ENCODE results near the gene CD22. TPM values are rescaled to one million over a fixed set of nuclear protein-coding genes. Genes with fewer than 3 reads are reported as not detected.

CD22 gene
- polyA plus RNA-seq, 3 donors: 0.67 to 2.1 (median 0.88) TPM

DNA sequence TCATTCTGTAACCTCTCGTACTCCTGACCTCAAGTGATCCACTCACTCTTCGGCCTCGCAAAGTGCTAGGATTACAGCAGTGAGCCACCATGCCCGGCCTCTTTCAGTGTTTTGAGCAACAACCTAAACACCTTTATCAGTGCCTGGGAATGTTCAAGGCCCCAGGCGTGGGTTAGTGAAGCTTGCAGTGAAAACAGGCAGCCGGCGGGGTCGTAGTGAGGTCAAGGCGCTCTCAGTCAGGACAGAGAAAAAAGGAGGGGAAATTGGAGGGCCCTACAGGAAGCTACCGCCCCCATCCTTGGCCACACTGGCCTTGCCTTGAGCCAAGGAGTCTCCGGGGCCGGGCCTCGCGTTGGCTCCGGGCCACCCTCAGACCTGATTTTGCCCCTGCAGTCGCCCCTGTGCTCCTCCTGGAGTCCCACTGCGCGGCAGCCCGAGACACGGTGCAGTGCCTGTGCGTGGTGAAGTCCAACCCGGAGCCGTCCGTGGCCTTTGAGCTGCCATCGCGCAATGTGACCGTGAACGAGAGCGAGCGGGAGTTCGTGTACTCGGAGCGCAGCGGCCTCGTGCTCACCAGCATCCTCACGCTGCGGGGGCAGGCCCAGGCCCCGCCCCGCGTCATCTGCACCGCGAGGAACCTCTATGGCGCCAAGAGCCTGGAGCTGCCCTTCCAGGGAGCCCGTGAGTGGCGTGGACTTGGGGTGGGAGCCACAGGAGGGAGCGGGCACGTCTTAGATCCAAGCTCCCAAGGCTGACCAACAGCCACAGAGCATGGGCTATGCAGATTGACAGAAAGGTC, 19.3 kb upstream of the CD22 start:
- no peak overlapping the region for H3K27ac ChIP-seq (ENCODE audit: low read depth, low read length)

DNA sequence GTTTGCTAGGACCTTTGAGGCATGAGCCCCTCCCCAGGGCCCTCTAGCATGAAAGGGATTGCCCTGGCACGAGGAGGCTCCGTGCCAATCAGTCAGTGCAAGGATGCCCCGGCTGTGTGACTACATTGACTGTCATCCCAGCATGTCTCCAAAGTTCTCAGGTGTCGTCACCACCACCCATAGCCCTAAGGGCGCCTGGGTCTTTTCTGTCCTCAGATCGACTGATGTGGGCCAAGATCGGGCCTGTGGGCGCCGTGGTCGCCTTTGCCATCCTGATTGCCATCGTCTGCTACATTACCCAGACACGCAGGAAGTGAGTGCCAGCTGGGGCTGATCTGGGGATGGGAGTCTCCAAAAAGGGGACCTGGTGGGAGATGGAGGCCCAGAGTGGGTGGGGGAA, 18.7 kb upstream of the CD22 start:
- 78 to 88% (median 80%) methylated on average over 12 of the region's 12 CpGs for WGBS, 3 donors
- no peak overlapping the region for H3K27ac ChIP-seq (ENCODE audit: low read depth, low read length)

More for the DNA sequence above, 19.3 kb upstream of the CD22 start:
- WGBS, 3 donors: 54 to 67% (median 66%) methylated on average over 46 to 47 of the region's 47 CpGs

DNA sequence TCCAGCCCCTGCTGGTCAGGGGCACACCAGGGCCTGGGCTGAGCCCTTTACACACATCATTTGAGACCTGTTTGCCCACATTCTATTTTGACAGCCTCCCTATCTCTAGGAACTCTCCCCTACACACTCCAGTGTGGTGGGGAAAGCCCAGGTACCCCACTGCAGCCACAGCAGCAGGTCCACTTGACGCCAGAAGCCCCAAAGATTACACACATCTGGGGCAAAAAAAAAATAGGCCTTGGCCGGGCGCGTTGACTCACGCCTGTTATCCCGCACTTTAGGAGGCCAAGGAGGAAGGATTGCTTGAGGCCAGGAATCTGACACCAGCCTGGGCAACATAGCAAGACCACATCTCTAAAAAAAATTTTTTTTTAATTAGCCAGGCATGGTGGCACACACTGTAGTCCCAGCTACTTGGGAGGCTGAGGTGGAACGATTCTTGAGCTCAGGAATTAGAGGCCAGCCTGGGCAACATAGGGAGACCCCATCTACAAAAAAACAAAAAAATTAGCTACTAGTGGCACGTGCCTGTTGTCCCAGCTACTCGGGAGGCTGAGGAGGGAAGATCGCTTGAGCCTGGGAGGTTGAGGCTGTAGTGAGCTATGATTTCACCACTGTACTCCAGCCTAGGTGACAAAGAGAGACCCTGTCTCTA, 18.0 kb upstream of the CD22 start:
- H3K27ac ChIP-seq (ENCODE audit: low read depth, low read length): no peak overlapping the region
- whole genome bisulfite sequencing, 3 donors: 95 to 97% (median 96%) methylated on average over 10 of the region's 10 CpGs

DNA sequence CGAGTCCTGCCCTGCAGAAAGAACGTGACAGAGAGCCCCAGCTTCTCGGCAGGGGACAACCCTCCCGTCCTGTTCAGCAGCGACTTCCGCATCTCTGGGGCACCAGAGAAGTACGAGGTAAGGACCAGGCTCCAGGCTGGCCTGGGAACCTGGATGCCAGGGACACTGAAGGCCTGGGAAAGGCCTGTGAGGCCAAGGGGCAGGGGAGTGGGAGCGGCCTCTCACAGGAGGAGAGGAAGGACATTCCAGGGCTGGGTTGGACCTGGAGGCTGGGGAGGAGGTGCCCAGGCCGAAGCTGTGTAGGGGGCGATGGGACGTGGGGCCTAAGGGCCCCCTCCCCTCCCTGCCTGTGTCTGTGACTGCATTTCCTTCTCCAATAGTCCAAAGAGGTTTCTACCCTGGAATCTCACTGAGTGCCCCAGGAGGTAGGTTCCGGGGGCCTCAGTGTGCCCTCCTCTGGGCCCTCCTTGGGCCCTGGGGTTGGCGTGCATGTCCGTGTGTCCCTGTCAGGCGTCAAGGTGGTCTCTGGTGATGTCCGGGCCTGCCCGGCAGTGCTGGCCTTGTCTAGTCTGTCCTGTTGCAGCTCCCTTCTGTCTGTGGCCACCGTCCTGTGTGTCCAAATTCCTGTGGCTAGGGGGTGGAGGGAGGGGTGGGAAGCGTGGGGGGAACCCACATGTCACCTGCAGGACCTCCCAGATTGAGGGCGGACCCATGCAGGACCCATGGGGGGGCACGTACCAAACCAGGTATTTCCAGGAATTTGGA, 16.9 kb upstream of the CD22 start:
- WGBS, 3 donors: 81 to 90% (median 89%) methylated on average over 16 to 21 of the region's 21 CpGs
- H3K27ac ChIP-seq (ENCODE audit: low read depth, low read length): no peak overlapping the region

DNA sequence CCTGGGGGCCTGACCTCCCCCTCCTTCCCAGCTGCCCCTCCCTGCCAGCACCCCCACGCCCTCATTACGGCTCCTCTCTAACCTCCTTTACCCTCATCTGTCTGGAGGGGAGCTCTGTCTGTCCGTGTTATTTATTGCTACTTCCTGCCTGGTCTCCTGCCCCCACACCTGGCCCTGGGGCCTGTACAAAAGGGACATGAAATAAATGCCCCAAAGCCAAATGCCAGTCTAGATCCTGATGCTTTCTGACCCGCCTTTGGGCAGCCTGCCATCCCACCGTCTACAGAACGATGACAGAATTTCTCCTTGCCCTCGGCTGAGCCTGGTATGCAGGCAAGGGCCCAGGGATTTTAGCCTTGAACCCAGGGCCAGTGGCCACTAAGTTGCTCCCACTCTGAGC, 15.4 kb upstream of the CD22 start:
- H3K27ac ChIP-seq (ENCODE audit: low read depth, low read length): no peak overlapping the region
- WGBS, 3 donors: 38 to 45% (median 41%) methylated on average over 7 of the region's 7 CpGs

DNA sequence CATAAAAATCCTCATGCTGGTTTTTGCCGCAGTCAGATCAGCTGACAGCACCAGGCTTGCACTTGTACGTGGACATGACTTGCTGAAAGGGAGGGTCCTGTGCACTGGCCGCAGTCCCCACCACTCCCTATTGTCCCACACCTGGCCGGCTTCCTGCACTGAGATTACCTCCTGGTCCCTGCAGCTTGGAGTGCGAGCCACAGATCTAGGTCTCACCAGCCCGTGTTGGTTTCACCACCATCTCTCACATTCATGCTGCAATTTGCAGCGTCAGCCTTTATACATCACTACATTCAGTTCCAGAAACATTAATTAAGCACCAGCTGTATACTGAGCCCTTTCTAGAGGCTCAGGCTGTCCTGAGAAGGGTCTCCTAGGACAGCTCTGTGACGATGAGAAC, 15.0 kb upstream of the CD22 start:
- WGBS, 3 donors: 87 to 96% (median 89%) methylated on average over 8 of the region's 8 CpGs
- H3K27ac ChIP-seq (ENCODE audit: low read depth, low read length): no peak overlapping the region

DNA sequence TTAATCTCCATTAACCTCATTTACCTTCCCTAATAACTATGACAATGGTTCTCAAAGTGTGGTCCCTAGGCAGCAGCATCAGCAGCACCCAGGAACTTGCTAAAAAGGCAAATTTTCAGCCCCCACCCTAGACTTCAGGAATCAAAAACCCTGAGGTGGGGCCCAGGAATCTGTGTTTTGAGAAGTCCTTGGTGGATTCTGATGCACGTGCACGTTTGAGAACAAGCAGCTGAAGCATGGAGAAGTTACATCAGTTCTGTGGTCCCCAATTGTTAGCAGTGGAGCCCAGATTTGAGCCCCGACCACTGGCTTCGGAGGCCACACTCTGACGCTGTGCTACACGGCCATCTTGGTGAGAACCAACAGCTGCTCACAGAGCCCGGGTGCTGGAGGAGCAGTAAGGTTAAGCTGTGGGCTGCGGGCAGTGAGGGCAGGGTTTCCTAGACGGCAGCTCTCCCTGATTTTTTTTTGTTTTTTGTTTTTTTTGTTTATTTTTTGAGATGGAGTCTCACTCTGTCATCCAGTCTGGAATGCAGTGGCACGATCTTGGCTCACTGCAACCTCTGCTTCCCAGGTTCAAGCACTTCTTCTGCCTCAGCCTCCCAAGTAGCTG, 14.0 kb upstream of the CD22 start:
- 80 to 89% (median 82%) methylated on average over 10 of the region's 10 CpGs for WGBS, 3 donors

DNA sequence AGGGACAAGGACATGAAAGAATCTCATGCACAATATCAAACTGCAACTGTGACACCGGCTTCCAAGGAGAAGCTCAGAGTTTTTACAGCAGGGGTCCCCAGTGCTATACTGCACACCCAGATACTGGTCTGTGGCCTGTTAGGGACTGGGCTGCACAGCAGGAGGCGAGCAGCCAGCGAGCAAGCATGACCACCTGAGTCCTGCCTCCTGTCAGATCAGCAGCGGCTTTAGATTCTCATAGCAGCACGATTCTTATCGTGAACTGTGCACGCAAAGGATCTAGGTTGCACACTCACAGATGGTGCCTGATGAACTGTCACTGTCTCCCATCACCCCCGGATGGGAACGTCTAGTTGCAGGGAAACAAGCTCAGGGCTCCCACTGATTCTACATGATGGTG, 13.1 kb upstream of the CD22 start:
- no peak overlapping the region for H3K27ac ChIP-seq (ENCODE audit: low read depth, low read length)
- 81 to 86% (median 85%) methylated on average over 9 of the region's 9 CpGs for WGBS, 3 donors

More for the DNA sequence above, 14.0 kb upstream of the CD22 start:
- no peak overlapping the region for H3K27ac ChIP-seq (ENCODE audit: low read depth, low read length)

DNA sequence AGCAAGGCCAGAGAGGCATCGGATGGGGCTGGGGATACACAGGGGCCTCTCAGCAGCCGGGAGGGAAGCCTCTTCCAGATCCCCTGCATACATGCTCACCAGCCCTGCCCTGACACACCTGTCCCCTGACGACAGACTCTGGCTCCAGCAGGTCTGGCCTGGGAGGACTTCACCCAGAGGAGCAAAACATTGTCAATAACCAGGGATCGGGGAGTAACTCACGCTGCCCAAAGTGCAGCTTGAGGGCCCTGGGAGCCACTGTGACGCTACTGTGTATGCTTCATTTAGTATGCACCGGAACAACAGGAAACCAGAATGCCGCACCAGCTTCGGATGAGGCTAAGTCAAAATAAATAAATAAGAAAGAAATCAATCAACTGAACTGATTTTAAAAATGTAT, 12.4 kb upstream of the CD22 start:
- no peak overlapping the region for H3K27ac ChIP-seq (ENCODE audit: low read depth, low read length)
- WGBS, 3 donors: 81 to 92% (median 86%) methylated on average over 9 of the region's 9 CpGs

DNA sequence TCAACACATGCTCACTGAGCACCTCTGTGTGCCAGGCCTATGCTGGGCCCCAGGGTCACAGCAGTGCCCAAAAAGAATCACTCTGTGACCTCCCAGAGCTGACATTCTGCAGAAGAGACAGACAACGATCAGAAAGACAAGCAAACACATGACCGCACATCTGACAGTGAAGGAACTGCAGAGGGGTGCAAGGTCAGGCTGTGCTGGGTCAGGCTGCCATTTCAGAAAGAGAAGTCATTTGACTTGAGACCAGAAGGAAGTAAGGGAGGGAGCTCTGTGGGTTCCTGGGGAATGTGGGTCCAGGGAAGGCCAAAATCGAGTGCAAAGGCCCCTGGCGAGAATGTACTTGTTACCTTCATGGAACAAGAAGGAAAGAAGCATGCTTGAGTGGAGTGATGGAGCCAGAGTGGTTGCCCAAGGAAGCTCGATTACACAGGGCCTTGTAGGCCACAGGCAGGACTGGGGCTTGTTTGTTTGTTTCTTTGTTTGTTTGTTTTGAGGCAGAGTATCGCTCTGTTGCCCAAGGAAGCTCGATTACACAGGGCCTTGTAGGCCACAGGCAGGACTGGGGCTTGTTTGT, 11.4 kb upstream of the CD22 start:
- no peak overlapping the region for H3K27ac ChIP-seq (ENCODE audit: low read depth, low read length)
- 63 to 75% (median 72%) methylated on average over 7 of the region's 7 CpGs for WGBS, 3 donors

DNA sequence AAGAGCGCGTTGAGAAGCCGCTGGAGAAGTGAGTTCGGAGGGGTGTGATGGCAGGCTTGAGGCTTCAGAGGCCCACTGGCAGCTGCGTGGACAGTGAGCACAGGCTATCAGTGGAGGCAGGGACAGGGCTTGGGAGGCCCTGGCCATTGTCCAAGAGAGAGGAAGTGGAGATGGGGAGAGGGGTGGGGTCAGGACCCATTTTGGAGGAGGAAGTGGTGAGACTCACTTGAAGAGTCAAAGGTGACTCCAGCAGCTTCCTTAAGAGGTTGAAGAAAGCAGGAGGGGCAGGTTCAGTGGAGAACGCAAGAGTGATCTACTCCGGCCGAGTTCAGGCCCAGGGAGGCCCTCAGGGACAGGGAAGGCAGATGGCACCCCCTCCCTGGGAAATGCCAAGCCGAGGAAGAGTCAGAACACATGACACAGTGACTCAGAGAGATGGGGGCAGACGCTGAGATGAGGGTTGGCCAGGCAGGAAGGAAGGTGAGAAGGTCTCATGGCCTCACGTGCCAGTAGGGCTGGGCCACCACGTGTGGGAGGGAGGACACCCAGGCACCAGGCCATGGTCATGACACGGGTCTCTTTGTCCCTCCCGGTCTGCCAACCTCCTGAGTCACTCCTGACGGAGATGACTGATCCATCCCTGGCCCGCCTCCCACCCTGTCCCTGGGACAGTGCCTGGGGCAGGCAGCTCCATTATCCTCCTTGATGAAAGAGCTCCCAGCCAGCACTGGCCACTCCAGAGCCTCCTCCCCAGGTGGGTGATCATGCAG, 10.1 kb upstream of the CD22 start:
- no peak overlapping the region for H3K27ac ChIP-seq (ENCODE audit: low read depth, low read length)

DNA sequence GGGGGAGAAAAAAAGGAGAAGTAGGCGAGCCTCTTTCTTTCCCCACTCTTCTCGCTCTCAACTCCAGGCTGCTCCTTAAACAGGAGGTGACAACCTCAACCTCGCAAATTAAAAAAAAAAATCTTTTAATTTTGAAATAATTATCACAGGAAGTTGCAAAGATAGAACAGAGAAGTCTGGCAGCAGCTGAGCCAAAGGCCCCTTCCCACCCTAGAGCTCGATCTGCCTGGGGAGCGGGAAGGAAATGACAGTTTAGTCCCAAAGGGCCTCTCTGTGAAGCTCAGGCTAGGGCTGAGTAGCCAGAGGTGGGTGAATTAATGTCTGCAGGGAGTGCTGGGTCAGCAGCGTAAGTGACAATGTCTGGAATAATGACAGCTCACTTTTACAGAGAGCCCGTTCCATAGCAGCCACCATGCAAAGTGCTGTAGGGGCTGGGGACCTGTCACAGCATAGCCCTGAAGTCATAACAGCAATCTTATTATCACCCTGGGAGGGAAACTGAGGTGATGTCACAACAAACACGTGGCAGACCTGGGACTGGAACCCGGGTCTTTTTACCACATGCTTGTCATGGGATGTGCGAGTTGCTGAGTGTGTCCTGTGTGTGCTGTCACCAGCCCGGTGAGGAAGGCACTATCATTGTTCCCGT, 8.8 kb upstream of the CD22 start:
- 40 to 75% (median 42%) methylated on average over 12 of the region's 12 CpGs for WGBS, 3 donors
- H3K27ac ChIP-seq (ENCODE audit: low read depth, low read length): no peak overlapping the region

More for the DNA sequence above, 10.1 kb upstream of the CD22 start:
- 49 to 78% (median 54%) methylated on average over 16 of the region's 16 CpGs for WGBS, 3 donors

DNA sequence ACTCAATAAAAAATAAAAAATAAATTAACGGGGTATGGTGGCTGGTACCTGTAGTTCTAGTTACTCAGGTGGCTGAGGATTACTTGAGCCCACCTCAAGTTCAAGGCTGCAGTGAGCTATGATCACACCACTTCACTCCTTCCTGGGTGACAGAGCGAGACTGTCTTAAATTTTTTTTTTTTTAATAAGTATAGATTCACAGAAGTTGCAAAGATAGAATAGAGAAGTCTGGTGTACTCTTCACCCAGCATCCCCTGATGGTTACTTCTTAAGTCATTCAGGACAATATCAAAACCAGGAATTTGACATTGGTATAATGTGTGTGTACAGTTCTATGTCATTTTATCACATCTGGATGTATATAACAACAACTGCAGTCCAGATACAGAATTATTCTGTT, 7.7 kb upstream of the CD22 start:
- no peak overlapping the region for H3K27ac ChIP-seq (ENCODE audit: low read depth, low read length)
- WGBS, 3 donors: 88 to 96% (median 93%) methylated on average over 2 of the region's 2 CpGs

DNA sequence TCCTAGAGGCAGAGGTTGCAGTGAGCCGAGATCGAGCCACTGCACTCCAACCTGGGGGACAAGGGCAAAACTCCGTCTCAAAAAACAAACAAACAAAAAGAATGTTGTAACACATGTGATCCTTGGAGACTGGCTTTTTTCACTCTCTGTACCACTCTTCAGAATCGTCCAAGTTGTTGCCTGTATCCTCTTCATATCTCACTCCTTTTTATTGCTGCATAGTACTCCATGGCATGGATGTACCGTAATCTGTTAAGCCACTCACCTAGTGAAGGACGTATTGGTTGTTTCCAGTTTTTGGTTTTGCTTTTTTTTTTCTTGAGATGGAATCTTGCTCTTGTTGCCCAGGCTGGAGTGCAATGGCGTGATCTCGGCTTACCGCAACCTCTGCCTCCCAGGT, 7.0 kb upstream of the CD22 start:
- 93 to 96% (median 96%) methylated on average over 9 of the region's 9 CpGs for WGBS, 3 donors

DNA sequence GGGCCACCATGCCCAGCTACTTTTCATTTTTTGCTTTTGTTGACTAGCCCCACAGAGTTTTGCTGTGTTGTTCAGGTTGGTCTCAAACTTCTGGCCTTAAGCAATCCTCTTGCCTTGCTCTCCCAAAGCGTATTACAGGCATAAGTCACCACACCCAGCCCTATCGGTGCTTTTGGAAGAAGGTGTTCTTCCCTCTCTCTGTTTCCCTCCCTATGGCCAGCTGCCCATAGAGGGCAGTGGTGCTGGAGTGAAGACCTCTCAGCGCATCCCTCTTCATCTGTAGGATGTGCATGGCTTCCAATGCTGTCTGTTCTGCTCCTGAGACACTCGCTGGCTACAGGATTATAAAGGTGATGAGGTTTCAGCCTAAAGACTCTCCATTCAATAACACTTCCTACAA, 1.3 kb upstream of the CD22 start:
- 74 to 79% (median 79%) methylated on average over 4 of the region's 4 CpGs for WGBS, 3 donors
- no peak overlapping the region for H3K27ac ChIP-seq (ENCODE audit: low read depth, low read length)

More for the DNA sequence above, 7.0 kb upstream of the CD22 start:
- H3K27ac ChIP-seq (ENCODE audit: low read depth, low read length): no peak overlapping the region

DNA sequence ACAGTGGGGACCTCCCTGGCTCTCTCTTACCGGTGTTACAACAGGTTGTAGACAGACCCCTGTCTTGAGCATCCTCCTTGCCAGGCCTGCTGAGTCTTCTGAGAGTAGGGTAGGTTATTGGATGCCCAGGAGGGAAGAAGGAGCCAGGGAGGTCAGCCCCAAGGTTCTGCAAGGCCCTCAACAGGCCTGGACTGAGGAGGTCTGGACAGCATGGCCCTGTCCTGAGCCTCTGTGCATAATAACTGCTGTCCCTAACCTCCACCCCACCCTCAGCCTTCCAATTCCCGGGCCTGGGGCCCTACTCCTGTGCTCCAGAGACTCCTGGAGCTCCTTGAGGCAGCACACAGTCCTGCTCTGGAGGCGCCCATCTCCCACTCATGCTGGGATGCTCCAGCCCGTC, 336 bp downstream of the CD22 start:
- H3K27ac ChIP-seq (ENCODE audit: low read depth, low read length): no peak overlapping the region
- WGBS, 3 donors: 73 to 79% (median 78%) methylated on average over 4 of the region's 4 CpGs

DNA sequence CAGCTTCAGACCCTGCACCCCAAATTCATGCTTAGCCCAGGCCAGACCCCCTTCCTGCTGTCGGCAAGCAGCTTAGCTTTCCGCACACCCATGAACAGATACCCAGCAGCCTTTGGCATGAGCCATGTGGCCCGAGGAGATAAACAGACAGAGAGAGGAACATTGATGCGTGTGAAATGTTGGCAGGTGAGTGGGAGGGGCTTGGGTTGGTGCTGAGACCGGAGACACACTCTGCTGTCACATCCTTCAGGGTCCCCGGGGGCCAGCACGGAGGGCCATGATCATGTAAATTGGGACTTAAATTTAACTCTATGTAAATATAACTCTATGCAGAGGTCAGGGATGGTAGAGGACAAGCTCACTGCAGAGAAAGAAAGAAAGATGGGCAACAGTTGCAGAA, 1.5 kb downstream of the CD22 start:
- 68 to 75% (median 70%) methylated on average over 7 of the region's 7 CpGs for WGBS, 3 donors
- no peak overlapping the region for H3K27ac ChIP-seq (ENCODE audit: low read depth, low read length)
